Sigmoid colon (tissue), 4 donors: ENCODE data around the gene FN1.

Source experiments
- EP300 ChIP-seq, 4 donors: sonication (generic); formaldehyde crosslinking; IDR thresholded peaks; one replicate each; pipeline ENCODE4 v1.6.1; 2017; ENCODE audit warnings: antibody characterized with exemption in 4 of 4
- POLR2AphosphoS5 ChIP-seq, 4 donors: sonication (generic); formaldehyde crosslinking; IDR thresholded peaks; one replicate each; pipeline ENCODE4 v1.6.1; 2017; ENCODE audit warnings: antibody characterized with exemption in 4 of 4
- TF ChIP-seq, protein P1 (sequence below), 4 experiments: fragments of 450-650 bp in 3 of 4; fragments of 200-600 bp in 1 of 4; IDR thresholded peaks; one replicate each; pipeline ENCODE4 v1.5.1; 2016 to 2019; ENCODE audit warnings: antibody characterized with exemption in 4 of 4, mild to moderate bottlenecking in 3 of 4, moderate library complexity in 2 of 4

DNA sequence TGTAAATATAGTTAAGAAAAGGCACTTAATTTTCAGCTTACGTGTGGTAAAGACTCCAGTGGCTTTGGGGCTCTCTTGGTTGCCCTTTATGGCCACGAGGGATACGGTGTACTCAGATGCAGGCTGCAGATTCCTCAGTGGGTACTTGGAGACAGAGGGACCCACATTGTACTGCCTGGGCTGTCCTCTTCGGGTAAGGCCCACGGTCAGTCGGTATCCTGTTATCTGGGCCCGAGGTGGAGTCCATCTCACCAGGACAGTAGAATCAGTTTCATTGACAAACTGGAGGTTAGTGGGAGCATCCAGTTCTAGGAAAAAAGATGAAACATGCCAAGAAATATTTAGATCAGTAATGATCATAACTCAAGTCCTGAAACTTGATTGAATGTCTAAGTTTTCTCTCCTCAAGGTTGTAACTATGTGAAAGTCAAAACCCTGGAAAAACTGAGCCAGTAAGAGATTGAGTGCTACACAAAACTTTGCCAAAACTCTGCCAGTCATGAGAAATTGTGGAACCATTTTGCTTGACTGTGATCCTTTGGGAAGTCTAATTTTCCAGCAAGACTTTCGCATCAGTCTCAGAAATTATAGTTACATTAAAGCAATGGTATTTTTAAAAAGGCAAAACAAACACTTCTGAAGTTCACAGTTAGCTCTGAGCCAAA is 31.4 kb downstream of the FN1 start:
- TF ChIP-seq, protein P1, sequence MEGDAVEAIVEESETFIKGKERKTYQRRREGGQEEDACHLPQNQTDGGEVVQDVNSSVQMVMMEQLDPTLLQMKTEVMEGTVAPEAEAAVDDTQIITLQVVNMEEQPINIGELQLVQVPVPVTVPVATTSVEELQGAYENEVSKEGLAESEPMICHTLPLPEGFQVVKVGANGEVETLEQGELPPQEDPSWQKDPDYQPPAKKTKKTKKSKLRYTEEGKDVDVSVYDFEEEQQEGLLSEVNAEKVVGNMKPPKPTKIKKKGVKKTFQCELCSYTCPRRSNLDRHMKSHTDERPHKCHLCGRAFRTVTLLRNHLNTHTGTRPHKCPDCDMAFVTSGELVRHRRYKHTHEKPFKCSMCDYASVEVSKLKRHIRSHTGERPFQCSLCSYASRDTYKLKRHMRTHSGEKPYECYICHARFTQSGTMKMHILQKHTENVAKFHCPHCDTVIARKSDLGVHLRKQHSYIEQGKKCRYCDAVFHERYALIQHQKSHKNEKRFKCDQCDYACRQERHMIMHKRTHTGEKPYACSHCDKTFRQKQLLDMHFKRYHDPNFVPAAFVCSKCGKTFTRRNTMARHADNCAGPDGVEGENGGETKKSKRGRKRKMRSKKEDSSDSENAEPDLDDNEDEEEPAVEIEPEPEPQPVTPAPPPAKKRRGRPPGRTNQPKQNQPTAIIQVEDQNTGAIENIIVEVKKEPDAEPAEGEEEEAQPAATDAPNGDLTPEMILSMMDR (IDR thresholded peaks at IDR 0.05), result no peak
- no peak for TF ChIP-seq POLR2AphosphoS5 (IDR thresholded peaks at IDR 0.05)
- no peak for TF ChIP-seq EP300 (IDR thresholded peaks at IDR 0.05)
